HG03103 (cell line): ENCODE results near the gene SLC9A5.

Source experiments
- ATAC-seq: cut with Tn5 transposase; IDR thresholded peaks from one replicate; pipeline ENCODE4 v1.9.1; 2021; ENCODE audit warnings: low read depth; ENCODE audit not compliant: unreplicated experiment

The SLC9A5 gene

DNA sequence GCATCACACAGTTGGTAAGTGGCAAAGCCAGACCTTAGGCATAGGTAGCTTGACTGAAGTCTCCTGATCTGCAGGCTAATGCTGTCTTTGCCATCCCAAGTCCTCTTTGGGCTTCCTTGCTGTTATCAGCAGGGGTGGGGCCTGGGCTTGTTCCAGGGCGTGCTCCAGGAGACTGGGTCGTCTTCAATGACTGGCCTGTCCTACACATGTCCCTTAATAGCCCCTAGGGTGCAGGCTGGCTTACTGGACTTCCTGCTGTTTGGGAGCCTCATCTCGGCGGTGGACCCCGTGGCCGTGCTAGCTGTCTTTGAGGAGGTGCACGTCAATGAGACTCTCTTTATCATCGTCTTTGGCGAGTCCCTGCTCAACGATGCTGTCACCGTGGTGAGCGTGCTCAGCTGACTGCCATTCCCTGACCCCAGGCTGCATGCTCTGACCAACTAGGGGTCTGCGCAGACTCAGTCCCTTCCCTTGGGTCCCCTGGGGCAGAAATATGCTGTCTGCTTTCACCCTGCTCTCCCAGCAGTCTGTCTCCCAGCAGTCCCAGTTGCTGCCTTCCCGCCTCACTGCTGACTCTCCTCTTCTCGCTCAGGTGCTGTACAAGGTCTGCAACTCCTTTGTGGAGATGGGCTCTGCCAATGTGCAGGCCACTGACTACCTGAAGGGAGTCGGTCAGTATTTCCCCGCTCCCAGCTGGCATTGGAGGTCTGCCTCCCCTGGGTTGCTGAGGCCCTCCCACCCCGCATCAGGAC lies 6.2 kb downstream of the SLC9A5 start:
- ATAC-seq, result no peak

DNA sequence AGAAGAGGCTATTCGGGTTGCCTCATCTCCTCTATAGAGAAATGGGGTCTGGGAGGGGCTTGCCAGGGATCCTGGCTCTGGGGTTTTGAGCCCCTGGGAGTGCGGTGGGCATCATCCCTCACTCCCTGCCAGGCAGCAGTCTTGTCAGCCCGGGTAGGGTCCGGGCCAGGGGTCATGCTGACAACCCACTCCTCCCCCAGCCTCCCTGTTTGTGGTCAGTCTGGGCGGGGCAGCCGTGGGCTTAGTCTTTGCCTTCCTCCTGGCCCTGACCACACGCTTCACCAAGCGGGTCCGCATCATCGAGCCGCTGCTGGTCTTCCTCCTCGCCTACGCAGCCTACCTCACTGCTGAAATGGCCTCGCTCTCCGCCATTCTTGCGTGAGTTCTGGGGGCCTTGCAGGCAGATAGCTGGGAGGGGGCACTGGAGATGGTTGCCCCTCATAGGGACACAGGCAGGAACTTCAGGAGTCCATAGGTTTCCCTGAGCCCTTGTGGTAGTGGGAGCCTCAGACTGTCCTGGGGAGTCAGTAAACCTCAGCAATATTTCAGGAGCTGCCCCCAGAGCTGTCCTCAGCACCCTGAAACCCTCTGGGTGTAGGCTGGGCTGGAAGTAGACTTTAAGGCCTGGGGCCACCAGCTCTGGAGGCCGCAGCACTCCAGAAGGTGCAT lies 6.9 kb downstream of the SLC9A5 start:
- ATAC-seq, result no peak

DNA sequence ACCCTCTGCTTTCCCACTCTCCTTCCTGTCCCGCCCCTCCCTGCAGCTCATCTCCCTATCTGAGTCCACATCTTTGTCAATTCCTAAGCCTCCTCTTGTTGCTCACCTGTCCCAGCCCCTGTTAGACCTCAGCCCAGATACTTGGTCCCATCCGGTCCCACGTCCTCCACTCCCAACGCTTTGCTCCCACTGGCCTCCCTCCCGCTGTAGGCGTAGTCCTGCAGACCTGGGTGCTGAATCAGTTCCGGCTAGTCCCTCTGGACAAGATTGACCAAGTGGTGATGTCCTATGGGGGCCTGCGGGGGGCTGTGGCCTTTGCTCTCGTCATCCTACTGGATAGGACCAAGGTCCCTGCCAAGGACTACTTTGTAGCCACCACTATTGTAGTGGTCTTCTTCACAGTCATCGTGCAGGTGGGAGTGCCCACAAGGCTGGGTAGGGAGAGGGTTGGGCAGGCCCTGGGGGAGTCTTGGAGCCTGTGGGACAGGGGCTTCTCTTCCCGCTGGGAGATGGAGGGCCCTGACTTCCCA lies 8.0 kb downstream of the SLC9A5 start:
- no peak for ATAC-seq

DNA sequence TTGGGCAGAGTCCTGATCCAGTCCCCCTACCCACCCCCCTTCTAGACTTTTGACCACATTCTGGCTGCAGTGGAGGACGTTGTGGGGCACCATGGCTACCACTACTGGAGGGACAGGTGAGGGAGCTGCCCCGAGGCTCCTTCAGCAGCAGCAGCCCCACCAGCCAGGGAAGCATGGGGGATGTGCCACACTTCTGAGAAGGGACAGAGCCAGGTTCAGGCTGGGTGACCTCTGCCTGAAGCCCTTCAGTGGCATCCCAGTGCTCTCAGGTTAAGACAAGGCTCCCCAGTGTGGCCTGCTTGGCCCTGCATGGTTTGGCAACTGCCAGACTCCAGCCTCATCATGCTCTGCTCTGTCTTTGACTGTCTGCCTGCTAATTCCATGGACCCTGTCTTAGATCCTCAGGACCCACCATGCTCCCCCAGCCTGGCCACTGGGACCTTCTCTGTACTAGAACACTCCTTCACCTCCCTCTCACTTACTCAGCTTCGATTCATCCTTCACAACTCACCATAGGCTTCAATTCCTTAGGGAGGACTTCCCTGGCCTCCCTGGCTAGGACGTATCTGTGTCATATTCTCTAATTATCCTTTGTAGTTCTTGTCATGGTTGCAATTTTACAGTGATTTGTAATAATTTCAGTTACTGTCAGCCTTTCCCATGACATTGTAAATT lies 8.8 kb downstream of the SLC9A5 start:
- ATAC-seq, result no peak

DNA sequence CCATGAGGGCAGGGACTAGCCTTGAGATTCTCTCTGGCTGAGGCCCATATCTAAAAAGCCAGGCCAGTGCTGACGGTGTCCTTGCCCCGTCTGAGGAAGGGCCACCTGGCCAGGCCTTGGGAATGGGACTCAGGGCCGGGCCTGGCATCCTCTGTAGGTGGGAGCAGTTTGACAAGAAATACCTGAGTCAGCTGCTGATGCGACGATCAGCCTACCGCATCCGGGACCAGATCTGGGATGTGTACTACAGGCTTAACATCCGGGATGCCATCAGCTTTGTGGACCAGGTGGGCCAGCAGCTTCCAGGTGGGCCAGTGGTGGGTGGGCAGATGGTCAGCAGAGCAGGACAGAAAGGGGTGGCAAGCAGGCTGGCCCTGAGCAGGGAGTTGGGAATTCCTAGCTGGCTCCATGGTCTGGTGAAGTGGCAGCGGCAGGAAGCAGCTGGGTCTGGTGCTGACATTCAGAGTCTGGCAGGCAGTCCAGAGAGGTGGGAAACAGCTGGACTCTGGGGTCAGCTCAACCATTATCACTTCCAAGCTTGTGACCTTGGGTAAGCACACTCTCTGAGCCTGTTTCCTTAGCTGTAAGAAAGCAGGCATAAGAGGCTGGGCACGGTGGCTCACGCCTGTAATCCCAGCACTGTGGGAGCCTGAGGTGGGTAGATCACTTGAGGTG lies 9.5 kb downstream of the SLC9A5 start:
- ATAC-seq, result no peak

DNA sequence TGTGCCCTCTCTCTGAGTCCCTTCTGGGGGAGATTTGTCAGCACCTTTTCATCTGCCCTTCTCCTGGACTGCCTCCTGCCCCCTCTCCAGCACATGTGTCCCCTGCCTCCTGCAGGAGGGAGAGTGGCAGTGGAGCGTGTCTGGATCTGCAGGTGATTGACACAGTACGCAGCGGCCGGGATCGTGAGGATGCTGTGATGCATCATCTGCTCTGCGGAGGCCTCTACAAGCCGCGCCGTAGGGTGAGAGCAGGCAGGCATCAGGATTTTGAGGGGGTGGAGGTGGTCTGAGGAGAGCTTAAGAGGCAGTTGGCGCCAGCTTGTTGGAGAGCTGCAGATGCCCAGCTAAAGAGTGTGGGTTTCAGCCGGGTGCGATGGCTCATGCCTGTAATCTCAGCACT lies 10.9 kb downstream of the SLC9A5 start:
- no peak for ATAC-seq

DNA sequence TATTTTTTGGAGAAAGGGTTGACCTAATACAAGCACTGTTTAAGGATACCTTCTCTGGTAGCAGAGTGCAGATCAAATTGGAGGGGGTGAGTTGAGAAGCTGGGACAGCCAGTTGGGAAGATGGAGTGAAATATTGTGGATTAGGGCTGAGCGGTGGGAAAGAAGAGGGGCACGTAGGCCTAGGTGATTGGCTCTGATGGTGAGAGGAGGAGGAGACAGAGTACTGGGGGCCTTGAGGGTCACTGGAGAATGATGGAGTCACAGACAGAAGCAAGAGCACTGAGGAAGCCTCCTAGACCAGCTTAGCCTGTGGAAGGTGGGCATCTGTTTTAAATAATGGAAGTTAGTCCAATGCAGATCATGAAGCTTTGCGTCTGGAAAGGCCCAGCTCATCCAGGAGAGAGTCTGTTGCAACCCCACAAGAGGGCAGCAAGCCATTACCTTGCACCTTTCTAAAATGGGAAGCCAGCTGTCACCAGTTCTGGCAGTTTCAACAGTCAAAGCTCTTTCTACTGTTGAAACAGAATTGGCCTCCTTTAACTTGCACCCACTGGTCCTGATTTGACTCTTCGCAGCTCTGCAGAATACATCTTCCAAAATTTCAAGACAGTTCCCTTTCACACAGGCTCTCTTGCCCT lies 11.8 kb downstream of the SLC9A5 start:
- no peak for ATAC-seq

DNA sequence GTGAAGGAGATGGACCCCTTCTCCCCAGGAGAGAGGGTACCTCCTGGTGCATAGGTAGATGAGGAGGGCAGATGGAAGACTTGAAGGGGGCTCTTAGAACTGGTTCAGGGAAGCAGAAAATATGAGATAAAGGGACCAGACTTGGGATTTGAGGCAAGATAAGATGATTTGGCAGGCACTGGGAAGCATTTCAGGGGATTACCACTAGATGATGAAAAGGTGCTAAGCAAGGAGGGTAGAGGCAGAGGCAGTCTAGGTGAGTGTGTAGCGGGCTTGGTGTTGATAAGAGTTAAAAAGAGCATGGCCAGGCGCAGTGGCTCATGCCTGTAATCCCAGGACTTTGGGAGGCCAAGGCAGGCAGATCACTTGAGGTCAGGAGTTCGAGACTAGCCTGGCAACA lies 14.4 kb downstream of the SLC9A5 start:
- ATAC-seq, result no peak

DNA sequence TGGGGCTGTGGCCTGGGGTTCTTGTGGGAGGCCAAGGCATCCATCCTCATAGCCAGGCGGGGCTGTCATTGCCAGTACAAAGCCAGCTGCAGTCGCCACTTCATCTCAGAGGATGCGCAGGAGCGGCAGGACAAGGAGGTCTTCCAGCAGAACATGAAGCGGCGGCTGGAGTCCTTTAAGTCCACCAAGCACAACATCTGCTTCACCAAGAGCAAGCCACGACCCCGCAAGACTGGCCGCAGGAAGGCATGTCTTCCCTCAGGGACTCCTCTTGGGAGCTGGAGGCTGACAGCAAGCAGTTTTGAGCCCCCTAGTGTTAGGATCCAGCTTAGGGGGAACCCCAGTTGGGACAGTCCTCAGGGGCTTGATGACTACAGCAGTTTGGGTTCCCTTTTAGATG lies 15.5 kb downstream of the SLC9A5 start:
- ATAC-seq, result no peak

DNA sequence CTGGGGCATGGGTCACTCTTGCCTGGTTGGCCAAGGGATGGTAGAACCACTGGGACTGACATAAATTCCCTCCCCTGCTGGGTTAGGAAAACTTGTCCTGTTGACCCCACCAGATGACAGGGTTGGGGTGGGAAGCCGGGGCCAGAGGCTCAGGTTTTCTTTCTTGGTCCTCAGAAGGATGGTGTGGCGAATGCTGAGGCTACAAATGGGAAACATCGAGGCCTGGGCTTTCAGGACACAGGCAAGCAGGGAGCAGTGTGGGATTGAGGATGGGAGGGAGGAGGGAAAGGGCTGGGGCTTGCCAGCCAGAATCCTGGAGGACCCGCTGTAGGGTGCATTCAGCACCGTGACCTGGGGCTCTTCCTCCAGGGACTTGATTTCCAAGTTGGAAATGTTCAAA lies 16.1 kb downstream of the SLC9A5 start:
- no peak for ATAC-seq

DNA sequence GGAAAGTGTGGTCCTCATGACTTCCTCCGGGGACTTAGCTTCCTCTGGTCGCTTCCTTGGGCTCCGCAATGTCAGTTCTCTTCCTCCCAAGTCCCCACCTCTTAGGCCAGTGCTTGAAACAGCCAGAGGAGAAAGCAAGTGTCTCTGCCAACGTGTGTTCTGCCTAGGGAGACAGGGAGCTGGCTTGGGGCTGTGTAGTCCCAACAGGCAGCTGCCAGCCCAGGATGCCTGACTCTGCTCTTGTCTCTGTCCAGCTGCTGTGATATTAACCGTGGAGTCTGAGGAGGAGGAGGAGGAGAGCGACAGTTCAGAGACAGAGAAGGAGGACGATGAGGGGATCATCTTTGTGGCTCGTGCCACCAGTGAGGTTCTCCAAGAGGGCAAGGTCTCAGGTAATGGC lies 17.1 kb downstream of the SLC9A5 start:
- no peak for ATAC-seq

DNA sequence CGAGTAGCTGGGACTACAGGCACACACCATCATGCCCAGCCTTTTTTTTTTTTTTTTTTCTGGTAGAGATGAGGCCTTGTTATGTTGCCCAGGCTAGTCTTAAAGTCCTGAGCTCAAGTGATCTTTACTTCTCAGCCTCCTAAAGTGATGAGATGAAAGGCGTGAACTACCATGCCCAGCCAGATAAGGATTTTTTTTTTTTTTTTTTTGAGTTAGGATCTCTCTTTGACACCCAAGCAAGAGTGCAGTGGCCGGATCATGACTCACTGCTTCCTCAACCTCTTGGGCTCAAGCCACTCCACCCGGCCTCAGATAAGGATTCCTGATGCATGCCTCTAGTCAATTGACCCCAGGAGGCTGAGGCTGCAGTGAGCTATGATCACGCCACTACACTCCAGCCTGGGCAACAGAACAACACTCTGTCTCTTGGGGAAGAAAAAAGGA lies 19.4 kb downstream of the SLC9A5 start:
- no peak for ATAC-seq

DNA sequence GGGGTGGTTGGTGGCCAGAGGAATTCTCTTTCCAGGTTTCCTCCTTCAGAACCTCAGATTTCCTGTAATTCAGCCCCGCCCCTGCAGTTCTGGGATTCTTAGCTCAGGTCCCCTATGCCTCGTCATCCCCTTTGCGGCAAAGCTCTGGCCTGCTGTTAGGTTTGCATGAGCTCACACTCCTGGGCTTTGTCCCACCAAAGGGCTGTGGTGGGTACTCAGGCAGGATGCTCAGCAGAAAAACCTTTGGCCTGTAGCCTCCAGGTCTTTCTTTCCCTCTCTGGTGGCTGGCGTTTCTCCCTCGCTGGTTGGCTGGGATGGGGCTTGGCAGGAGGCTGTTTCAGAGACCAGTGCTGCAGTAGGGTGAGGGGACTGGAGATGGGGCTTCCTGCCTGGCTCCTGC lies 21.0 kb downstream of the SLC9A5 start:
- no peak for ATAC-seq

DNA sequence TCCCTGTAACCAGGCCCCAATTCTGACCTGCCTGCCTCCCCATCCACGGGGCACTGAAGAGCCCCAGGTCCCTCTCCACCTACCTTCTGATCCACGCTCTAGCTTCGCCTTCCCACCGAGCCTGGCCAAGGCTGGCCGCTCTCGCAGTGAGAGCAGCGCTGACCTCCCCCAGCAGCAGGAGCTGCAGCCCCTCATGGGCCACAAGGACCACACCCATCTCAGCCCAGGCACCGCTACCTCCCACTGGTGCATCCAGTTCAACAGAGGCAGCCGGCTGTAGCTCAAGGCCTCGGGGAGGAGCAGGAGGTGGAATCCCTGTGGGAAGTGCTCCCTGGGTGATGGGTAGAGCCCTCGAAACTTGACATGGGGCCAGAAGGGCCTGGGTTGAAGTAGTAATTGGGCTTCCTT lies 22.2 kb downstream of the SLC9A5 start:
- no peak for ATAC-seq

DNA sequence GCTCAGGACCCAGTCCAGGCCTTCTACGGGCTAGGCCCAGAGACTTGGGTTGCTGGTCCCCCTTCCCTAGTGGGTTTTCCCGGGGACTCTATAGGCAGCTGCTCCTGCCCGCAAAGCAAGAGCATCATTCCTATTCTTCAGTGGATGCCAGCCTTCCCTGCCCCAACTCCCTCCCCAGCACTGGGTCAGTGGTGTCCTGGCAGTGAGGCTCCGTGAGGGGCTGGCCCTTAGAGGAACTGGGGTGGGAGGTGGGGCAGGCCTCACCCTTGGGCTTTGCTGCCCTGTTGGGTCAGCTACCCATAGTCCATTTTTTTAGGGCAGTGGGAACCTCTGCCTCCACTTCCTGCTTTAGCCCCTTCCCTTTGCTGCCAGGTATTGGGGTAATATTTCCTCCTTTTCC lies 22.7 kb downstream of the SLC9A5 start:
- ATAC-seq, result no peak

DNA sequence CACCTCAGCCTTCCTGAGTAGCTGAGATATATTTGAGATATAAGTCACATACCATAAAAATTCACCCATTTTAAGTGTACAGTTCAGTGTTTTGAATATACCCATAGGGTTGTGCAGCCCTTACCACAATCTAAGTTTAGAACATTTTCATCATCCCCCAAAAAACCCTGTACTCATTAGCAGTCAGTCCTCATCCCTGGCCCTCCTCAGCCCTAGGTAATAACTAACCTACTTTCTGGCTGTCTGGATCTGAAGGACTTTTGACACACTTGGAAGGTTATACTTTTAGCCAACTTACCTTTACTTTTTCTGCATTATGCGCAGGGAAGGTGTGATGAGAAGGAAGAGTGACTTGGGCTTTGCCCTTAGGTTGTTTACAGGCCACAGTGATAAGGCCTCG lies 26.5 kb downstream of the SLC9A5 start:
- ATAC-seq, result no peak

DNA sequence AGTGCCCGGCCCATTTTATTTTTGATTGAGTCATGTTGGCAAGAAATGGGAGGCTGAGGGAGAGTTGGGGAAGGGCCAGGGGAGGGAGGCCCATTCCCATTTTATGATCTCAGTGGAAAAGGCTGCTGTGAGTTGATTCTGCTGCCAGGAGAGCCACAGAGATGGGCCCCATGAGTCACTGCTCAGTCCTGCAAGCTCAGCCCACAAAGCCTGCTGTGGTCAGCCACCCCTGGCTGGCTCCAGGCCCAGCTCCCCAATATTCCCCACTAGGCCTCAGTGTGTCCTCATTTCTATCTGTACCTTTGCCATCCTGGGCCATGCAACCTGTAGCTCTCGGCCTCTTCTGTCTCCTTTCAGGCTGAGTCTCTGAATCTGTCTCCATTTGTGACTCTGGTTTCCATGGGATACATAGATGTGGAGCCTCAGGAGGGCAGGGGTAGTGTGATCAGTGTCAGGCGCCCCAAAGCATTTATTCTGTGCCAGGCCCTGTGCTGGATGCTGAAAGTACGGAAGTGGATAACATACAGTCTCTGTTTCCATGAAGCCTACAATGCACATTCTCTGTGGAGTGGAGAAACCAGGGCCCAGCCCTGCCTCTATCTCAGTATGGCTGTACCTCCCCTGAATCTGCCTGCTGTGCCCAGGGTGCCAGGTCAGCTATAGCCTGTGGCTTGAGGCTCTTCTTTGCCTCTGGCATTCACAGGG lies 28.7 kb downstream of the SLC9A5 start:
- no peak for ATAC-seq

DNA sequence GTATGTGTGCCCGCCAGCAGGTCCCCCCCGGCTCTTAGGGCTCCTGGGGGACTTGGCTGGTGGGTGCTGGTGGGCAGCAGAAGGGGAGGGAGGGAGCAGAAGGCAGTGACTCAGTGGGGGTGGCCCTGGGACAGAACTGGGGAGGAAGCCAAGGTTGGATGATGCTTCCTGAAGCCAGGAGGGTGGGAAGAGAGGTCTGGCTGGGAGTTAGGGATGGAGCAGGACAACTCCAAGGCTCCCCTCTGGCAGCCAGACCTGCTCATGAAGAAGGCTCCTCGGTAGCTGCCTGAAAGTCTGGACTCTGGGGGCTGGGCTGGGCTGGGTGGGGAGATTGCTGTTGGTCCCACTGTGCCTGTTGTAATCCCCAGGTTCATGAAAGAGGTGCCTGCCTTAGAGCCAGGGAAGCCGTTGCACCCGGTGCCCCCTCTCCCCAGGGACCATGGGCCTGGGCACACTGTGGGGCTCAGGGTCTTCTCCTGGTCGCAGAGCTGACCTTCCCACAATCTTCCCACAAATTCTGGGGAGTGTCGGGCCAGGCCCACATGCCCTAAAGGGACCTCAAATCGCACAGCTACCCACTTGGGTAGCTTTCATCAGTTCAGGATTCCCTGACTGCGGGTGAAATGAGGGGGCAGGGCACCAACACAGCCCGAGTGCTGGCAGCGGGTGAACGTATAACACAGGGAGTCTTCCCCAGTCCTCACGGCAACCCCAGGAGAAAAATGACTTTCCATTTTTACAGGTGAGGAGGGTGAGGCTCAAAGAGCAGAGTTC lies 29.4 kb downstream of the SLC9A5 start:
- no peak for ATAC-seq

DNA sequence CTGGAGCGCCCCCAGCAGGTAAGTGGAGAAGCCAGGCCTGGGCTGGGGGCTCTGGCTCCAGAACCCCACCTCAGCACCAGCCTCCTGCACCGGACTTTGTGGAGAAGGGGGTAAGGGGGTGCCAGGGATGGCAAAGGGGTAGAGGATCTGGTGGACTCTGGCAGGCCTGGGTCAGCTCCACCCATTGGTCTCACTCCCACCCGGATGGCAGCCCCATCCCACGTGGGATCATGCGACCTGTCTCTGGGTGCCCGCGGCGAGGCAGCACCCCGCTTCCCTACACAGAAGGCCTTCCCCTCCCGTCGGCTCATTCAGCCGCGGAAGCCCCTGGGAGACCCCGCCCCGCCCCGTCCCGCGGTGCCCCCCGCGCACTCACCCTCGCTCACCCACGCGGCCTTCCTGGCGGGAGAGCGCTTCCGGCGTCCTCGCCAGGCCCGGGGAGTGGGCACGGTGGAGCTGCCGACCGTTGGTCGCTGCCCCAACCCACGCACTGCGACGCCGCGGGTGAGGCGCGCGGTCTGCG lies 30.1 kb downstream of the SLC9A5 start:
- ATAC-seq, result peak; percentile 24
